Peyer's patch (tissue), 4 donors: ENCODE results near the gene EME2. TPM values are rescaled to one million over a fixed set of nuclear protein-coding genes. Genes with fewer than 3 reads are reported as not detected.

Experiments used
- DNase-seq, 3 donors: peaks; one replicate each; pipeline ENCODE4 v3.0.0-alpha.2; 2017 to 2019
- H3K27ac ChIP-seq, 4 donors: fragments of 200-600 bp; sonication (generic); one replicate each; pipeline ENCODE4 v1.5.1; 2016 to 2019
- H3K27me3 ChIP-seq, 2 donors: fragments of 200-600 bp; sonication (generic); one replicate each; pipeline ENCODE4 v1.5.1; 2019
- H3K36me3 ChIP-seq, 3 donors: fragments of 200-600 bp; sonication (generic); one replicate each; pipeline ENCODE4 v1.5.1; 2016 to 2019
- H3K4me1 ChIP-seq, 4 donors: fragments of 200-600 bp; sonication (generic); one replicate each; pipeline ENCODE4 v1.5.1; 2016 to 2019
- H3K4me3 ChIP-seq, 4 donors: fragments of 200-600 bp; sonication (generic); 1 replicate in 3 of 4; 2 replicates in 1 of 4; pipeline ENCODE4 v1.5.1; 2016 to 2019; ENCODE audit warnings: mild to moderate bottlenecking in 1 of 4
- H3K9me3 ChIP-seq, 4 donors: fragments of 200-600 bp; sonication (generic); one replicate each; pipeline ENCODE4 v1.5.1; 2016 to 2019; ENCODE audit warnings: mild to moderate bottlenecking in 1 of 4
- CTCF ChIP-seq, 6 experiments: fragments of 450-650 bp in 4 of 6; fragments of 200-600 bp in 2 of 6; sonication (generic) in 1 of 6; IDR thresholded peaks; one replicate each; pipeline ENCODE4 v1.5.1; 2017 to 2019; ENCODE audit warnings: antibody characterized with exemption in 6 of 6, mild to moderate bottlenecking in 3 of 6, moderate library complexity in 1 of 6
- POLR2A ChIP-seq, 2 donors: fragments of 450-650 bp; IDR thresholded peaks; one replicate each; pipeline ENCODE4 v1.5.1; 2017; ENCODE audit warnings: antibody characterized with exemption in 2 of 2, mild to moderate bottlenecking in 2 of 2, moderate library complexity in 2 of 2
- total RNA-seq, 4 donors: library from RNA; depleted of rRNA; stranded (reverse); fragments of >200 nt; gene quantifications; one replicate each; pipeline ENCODE4 v1.1.0, GENCODE V29; 2016

The EME2 gene
- total RNA-seq, 4 donors from 2014 or later: 54.6 to 99.9 (median 67.0) TPM

DNA sequence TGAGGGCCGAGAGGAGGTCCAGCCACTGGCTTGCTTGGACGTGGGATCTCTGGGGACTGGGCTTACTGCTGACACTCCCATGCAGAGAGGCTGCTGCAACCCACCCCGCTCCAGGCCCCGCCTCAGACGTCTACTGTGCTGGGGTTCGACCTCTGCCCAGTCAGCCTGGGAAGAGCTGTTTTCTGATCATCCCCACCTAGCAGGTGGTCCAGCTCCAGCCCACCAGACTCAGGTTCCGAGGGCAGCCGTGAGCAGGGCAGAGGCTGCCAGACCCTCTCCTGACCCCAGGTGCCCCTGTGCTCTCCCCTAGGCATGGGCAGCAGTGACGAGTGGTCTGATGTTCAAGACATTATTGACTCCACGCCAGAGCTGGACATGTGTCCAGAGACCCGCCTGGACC, 24.7 kb upstream of the EME2 start:
- Histone ChIP-seq H3K9me3 (no peaks in the 10 kb centered on the region), H3K27me3 (no peaks in the 10 kb centered on the region), H3K4me3 (no peak overlapping the region), H3K4me1 (no peaks in the 10 kb centered on the region), H3K27ac (no peak overlapping the region), H3K36me3 (peaks cover 0 to 98% (median 0%) of the 10 kb centered on the region in 3 donors)
- TF ChIP-seq POLR2A (IDR thresholded peaks at IDR 0.05) (no peak), CTCF (IDR thresholded peaks at IDR 0.05) (no peak)
- DNase-seq: no peak

DNA sequence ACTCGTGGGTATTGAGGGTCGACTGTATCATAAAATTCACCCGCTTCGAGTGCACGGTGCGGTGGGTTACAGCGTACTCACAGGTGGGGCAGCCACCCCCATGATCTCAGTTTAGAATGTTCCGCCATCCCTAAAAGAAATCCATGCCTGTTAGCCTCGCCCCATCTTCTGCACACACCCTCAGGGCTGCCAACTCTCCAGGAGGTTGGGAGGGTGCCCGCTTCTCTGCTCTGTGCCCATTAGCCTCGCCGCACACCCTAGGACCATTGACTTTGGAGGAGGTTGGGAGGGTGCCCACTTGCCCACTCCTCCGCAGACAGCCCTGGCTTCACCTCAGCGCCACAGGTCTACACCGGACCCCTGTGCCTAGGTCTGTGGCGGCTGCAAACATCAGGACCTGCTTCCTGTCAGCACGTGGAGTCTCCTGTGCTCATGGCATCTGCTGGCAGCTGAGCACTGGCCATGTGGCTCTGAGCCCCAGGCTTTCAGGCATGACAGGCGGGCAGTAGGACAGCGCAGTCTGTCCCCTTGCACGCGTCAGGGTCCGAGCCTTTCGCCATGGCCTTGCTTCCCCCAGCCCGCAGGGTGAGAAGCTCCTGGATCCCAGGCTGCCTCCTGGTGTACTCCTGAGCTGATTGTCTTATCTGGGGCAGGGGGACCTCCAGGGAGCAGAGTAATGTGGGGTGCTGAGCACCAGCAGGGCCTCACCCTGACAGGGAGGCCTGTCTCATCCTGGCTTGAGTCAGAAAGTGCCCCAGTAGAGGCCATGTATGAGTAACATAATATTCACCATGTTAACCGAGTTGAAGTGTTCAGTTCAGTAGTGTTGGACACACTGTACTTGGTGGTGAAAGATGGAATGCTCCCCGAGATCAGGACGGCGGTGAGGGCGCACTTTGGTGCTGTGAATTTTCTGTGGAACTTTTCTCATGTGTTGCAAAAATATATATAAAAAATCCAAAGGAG, 23.2 kb upstream of the EME2 start:
- DNase-seq: no peak
- Histone ChIP-seq H3K36me3 (peaks cover 0 to 86% (median 0%) of the 10 kb centered on the region in 3 donors), H3K27ac (no peak overlapping the region), H3K27me3 (no peaks in the 10 kb centered on the region), H3K9me3 (no peaks in the 10 kb centered on the region), H3K4me3 (no peak overlapping the region), H3K4me1 (no peaks in the 10 kb centered on the region)
- TF ChIP-seq POLR2A (IDR thresholded peaks at IDR 0.05) (no peak), CTCF (IDR thresholded peaks at IDR 0.05) (no peak)

GRCh38 chr16:1751946-1752345, 20.7 kb upstream of the EME2 start:
- H3K4me3 ChIP-seq: no peak overlapping the region
- no peak for DNase-seq
- no peak for TF ChIP-seq POLR2A (IDR thresholded peaks at IDR 0.05)
- no peak for TF ChIP-seq CTCF (IDR thresholded peaks at IDR 0.05)
- H3K27ac ChIP-seq: no peak overlapping the region
- H3K36me3 ChIP-seq: peaks cover 0 to 67% (median 0%) of the 10 kb centered on the region in 3 donors
- no peaks in the 10 kb centered on the region for H3K4me1 ChIP-seq
- no peaks in the 10 kb centered on the region for H3K27me3 ChIP-seq
- no peaks in the 10 kb centered on the region for H3K9me3 ChIP-seq

DNA sequence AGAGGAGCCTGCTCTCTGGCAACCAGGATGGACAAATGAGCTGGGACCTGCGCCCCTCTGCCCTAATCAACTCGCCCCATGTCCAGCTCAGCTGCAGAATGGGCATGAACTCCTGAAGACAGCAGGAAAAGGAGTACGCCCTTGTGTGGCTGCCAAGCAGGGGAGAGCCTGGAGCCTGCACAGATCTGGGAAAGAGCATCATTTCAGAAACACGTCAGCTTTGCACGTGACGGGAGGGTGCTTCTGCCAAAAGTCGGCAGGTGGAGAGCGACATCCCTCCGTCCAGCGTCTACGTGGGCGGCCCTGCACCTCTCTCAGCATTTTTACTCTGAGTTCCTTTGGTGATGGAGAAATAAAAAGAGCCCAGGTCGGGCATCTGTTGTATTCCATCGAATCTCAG, 19.8 kb upstream of the EME2 start:
- peaks cover 0 to 9% (median 3%) of the 10 kb centered on the region in 4 donors for H3K4me1 ChIP-seq
- no peaks in the 10 kb centered on the region for H3K9me3 ChIP-seq
- no peak overlapping the region for H3K4me3 ChIP-seq
- DNase-seq: no peak
- no peak overlapping the region for H3K27ac ChIP-seq
- H3K27me3 ChIP-seq: no peaks in the 10 kb centered on the region
- H3K36me3 ChIP-seq: peaks cover 0 to 58% (median 0%) of the 10 kb centered on the region in 3 donors
- TF ChIP-seq CTCF (IDR thresholded peaks at IDR 0.05): no peak
- no peak for TF ChIP-seq POLR2A (IDR thresholded peaks at IDR 0.05)

GRCh38 chr16:1754204-1754603, 18.4 kb upstream of the EME2 start:
- Histone ChIP-seq H3K27me3 (no peaks in the 10 kb centered on the region), H3K27ac (no peak overlapping the region), H3K4me3 (no peak overlapping the region), H3K9me3 (no peaks in the 10 kb centered on the region), H3K4me1 (peaks cover 0 to 9% (median 3%) of the 10 kb centered on the region in 4 donors), H3K36me3 (peaks cover 0 to 48% (median 0%) of the 10 kb centered on the region in 3 donors)
- DNase-seq: no peak
- TF ChIP-seq CTCF (IDR thresholded peaks at IDR 0.05) (no peak), POLR2A (IDR thresholded peaks at IDR 0.05) (no peak)
